Heart right ventricle (tissue), 16 donors: ENCODE results near the gene TFAP2C. TPM values are rescaled to one million over a fixed set of nuclear protein-coding genes. Genes with fewer than 3 reads are reported as not detected.
"Not testable (repeated sequence)": the region's sequence is repeated elsewhere in the genome, so short reads cannot be mapped to it uniquely, and the experiment has no call there.

ENCODE experiments used
- ATAC-seq, 8 donors: fragments of 200-7000 bp; cut with Tn5 transposase; one replicate each; pipeline ENCODE4 v1.9.1; 2020; ENCODE audit warnings: mild to moderate bottlenecking in 8 of 8, moderate library complexity in 8 of 8, moderate number of reproducible peaks in 1 of 8
- DNase-seq, 2 donors: peaks; one replicate each; pipeline ENCODE4 v3.0.0-alpha.2; 2020
- H3K27ac ChIP-seq, 10 donors: fragments of 200-600 bp; sonication (generic) in 2 of 10; one replicate each; pipeline versions ENCODE4 v1.5.0 to v1.8.0; 2020 to 2022; ENCODE audit warnings: mild to moderate bottlenecking in 3 of 10
- H3K27me3 ChIP-seq, 7 donors: fragments of 200-600 bp; one replicate each; pipeline ENCODE4 v1.8.0; 2021 to 2022; ENCODE audit warnings: mild to moderate bottlenecking in 2 of 7
- H3K36me3 ChIP-seq, 9 donors: fragments of 200-600 bp; sonication (generic) in 1 of 9; one replicate each; pipeline versions ENCODE4 v1.5.0 to v1.8.0; 2020 to 2022; ENCODE audit warnings: mild to moderate bottlenecking in 2 of 9
- H3K4me1 ChIP-seq, 9 donors: fragments of 200-600 bp; sonication (generic) in 1 of 9; one replicate each; pipeline versions ENCODE4 v1.5.0 to v1.8.0; 2020 to 2022; ENCODE audit warnings: mild to moderate bottlenecking in 4 of 9
- H3K4me3 ChIP-seq, 10 donors: fragments of 200-600 bp; sonication (generic) in 2 of 10; one replicate each; pipeline versions ENCODE4 v1.5.0 to v1.8.0; 2020 to 2022; ENCODE audit warnings: mild to moderate bottlenecking in 7 of 10, moderate library complexity in 2 of 10
- H3K9me3 ChIP-seq, 11 donors: fragments of 200-600 bp in 10 of 11; sonication (generic) in 2 of 11; one replicate each; pipeline versions ENCODE4 v1.5.0 to v1.8.0; 2013 to 2022; ENCODE audit warnings: mild to moderate bottlenecking in 2 of 11, control low read depth in 1 of 11, moderate library complexity in 1 of 11
- WGBS, 2 donors: extraction: QIAGEN DNeasy Blood & Tissue Kit; methylation state at CpG; one replicate each; pipeline ENCODE4 v1.1.7; 2013; ENCODE audit warnings: inconsistent platforms in 1 of 2; 5-methylcytosine and 5-hydroxymethylcytosine counted together
- intact Hi-C, 10 donors: fragments of 100-400 bp; cut with DNase I; formaldehyde crosslinking; loops; one replicate each; pipeline versions ENCODE4 v1.11.1 to v1.14.2; 2022
- polyA plus RNA-seq, 2 donors: library from polyadenylated mRNA; stranded (reverse); fragments of 200-250 nt; gene quantifications; one replicate each; pipeline ENCODE4 v1.2.3, GENCODE V29; 2013
- total RNA-seq, 10 donors: library from RNA; stranded (reverse); fragmentation: NEBNext Ultra II Directional in 3 of 10; extraction: Animal tissue kit (Norgen Biotek cat#: 25700) in 3 of 10; gene quantifications; one replicate each; pipeline versions ENCODE4 v1.2.1 to v1.2.4, GENCODE V29; 2021 to 2023
- TF ChIP-seq, protein P1 (sequence below), 9 donors: fragments of 200-600 bp; sonication (generic) in 2 of 9; IDR thresholded peaks; one replicate each; pipeline versions ENCODE4 v1.5.0 to v1.8.0; 2021 to 2022; ENCODE audit warnings: antibody characterized with exemption in 9 of 9, mild to moderate bottlenecking in 5 of 9, moderate library complexity in 1 of 9
- donor health status: Arrhythmogenic right ventricular cardiomyopathy.
- donor health status: ischemic (EF 13 %, LVEDD 7.1; RV severe dilation, severe dysfunction).
- donor health status: healthy with polysubstance abuse.
- donor health status: DM: no; HTN: yes; CAD: no.
- donor health status: DM: no; HTN: no; CAD: no.
- donor health status: ischemic (EF 25% LVEDD 6.9; RV normal size, moderate dysfunction).
- donor health status: ischemic (EF 25% LVEDD 5.7; RV mildly dilated, moderate dysfunction).
- donor health status: healthy.
- donor health status: DM: yes; HTN: yes; CAD: no.
- donor health status: Ischemic cardiomyopathy.
- donor health status: ischemic (EF 35%, LVEDD 5.7; RV mildly dilated, moderate dysfunction).
- donor health status: nonischemic (EF 11% LVEDD 7.7; RV severe dilation, severe dysfunction).
- donor health status: DM: yes; HTN: yes; CAD: no.
- donor health status: PGD.
- donor health status: ischemic (EF 29% LVEDD 5.4; RV normal size, mild dysfunction).
- donor health status: nonischemic (EF 23%, LVEDD 6.1; RV moderate dilation, normal function).

TFAP2C gene
- total and polyA plus RNA-seq, 12 donors, result 0.03 to 0.49 (median 0.14) TPM; not detected in 2

DNA sequence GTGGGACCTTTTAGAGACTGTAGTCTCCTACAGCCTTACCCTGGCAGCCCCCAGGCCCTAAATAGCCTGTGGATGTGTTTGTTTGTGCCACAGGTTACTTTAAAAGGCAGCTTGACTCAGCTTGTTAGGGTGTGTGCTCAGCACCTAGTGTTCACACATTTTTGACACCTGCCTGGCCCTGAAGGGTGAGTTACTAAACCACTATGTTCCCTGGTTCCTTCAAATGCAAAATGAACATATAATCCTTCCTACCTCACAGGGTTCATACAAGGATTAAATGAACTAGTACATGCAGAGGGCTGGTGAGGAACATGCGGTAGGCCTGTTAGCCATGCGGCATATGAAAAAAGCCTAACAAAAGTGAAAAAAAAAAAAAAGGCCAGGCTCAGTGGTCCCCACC, 14.9 kb upstream of the TFAP2C start:
- Histone ChIP-seq H3K36me3 (no peaks in the 10 kb centered on the region), H3K27ac (no peak overlapping the region), H3K27me3 (peaks cover 0 to 27% (median 3%) of the 10 kb centered on the region in 7 donors), H3K4me3 (no peak overlapping the region), H3K9me3 (no peaks in the 10 kb centered on the region), H3K4me1 (no peaks in the 10 kb centered on the region)
- DNase-seq (no peak), ATAC-seq (no peak)
- intact Hi-C loops, result no loop called here
- WGBS, 2 donors, result 97 to 99% methylated on average over 2 of the region's 2 CpGs
- TF ChIP-seq, protein P1, sequence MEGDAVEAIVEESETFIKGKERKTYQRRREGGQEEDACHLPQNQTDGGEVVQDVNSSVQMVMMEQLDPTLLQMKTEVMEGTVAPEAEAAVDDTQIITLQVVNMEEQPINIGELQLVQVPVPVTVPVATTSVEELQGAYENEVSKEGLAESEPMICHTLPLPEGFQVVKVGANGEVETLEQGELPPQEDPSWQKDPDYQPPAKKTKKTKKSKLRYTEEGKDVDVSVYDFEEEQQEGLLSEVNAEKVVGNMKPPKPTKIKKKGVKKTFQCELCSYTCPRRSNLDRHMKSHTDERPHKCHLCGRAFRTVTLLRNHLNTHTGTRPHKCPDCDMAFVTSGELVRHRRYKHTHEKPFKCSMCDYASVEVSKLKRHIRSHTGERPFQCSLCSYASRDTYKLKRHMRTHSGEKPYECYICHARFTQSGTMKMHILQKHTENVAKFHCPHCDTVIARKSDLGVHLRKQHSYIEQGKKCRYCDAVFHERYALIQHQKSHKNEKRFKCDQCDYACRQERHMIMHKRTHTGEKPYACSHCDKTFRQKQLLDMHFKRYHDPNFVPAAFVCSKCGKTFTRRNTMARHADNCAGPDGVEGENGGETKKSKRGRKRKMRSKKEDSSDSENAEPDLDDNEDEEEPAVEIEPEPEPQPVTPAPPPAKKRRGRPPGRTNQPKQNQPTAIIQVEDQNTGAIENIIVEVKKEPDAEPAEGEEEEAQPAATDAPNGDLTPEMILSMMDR (IDR thresholded peaks at IDR 0.05), result no peak

DNA sequence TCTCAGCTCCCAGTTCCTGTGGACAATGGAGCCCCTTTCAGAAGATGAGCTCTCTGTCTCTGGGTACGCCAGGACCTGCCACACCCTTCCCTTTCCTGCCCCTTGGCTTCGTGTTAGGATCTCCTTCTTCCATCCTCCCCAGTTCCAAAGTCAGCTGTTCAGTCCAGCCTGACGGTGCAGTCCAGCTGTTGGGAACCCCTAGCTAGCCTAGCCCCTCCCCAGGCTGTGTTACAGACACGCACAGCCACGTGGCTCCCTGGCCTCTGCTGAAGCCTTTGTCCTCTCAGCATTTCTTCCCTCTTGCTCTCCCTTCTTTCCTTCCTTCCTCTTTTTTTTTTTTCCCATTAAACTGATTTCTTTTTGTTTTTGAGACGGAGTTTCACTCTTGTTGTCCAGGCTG, 12.4 kb upstream of the TFAP2C start:
- DNase-seq (no peak), ATAC-seq (peak in 2 of 8 donors; percentile 24 to 41)
- Histone ChIP-seq H3K4me3 (no peak overlapping the region), H3K4me1 (no peaks in the 10 kb centered on the region), H3K9me3 (no peaks in the 10 kb centered on the region), H3K27ac (no peak overlapping the region), H3K36me3 (no peaks in the 10 kb centered on the region), H3K27me3 (peaks cover 0 to 26% (median 4%) of the 10 kb centered on the region in 7 donors)
- intact Hi-C loops, result no loop called here
- TF ChIP-seq, protein P1 (IDR thresholded peaks at IDR 0.05), result no peak
- 31 to 45% methylated on average over 6 of the region's 6 CpGs for WGBS, 2 donors

DNA sequence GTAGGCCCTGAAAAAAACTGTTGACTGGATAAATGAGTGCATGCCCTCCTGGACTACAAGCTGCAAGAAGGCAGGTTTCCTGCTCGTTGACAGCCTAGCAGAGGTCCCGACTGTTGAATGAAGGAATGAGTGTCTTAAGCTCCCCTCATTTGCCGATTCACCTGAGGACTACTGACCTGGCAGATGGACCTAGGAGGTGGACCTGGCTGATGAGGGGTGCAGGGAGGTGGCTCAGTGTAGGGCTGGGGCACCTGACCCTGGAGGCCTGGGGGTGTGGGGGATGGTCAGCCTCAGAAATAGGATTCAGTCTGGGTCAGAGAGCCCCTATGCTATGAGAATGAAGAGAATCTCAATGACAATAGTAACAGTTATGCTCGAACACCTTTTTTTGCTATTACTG, 11.6 kb upstream of the TFAP2C start:
- H3K27ac ChIP-seq, result no peak overlapping the region
- H3K36me3 ChIP-seq, result no peaks in the 10 kb centered on the region
- intact Hi-C loops, result no loop called here
- no peak overlapping the region for H3K4me3 ChIP-seq
- 83% methylated on average over 4 of the region's 4 CpGs for WGBS, 2 donors
- TF ChIP-seq, protein P1 (IDR thresholded peaks at IDR 0.05), result no peak
- H3K4me1 ChIP-seq, result no peaks in the 10 kb centered on the region
- peaks cover 0 to 29% (median 10%) of the 10 kb centered on the region in 7 donors for H3K27me3 ChIP-seq
- no peak for DNase-seq
- H3K9me3 ChIP-seq, result no peaks in the 10 kb centered on the region
- no peak for ATAC-seq

DNA sequence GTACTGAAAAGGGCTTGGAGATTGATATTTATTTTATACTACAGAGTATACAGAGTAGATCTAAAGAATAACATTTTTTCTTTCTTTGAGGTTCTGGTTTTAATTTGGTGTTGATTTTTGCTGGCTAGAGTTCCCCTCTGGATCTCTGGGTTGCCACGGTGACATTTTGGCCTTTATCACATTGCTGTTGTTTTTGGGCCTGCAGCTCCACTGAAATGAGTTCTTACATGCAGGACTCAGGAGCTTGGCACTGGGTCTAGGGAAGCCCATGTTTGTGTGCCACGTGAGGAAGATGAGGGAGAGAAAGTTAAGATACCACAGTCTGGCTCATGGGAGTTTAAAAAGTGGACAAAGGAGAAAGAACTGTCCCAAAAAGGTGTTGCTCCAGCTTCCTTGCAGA, 7.4 kb upstream of the TFAP2C start:
- ATAC-seq, result no peak
- TF ChIP-seq, protein P1 (IDR thresholded peaks at IDR 0.05), result no peak

DNA sequence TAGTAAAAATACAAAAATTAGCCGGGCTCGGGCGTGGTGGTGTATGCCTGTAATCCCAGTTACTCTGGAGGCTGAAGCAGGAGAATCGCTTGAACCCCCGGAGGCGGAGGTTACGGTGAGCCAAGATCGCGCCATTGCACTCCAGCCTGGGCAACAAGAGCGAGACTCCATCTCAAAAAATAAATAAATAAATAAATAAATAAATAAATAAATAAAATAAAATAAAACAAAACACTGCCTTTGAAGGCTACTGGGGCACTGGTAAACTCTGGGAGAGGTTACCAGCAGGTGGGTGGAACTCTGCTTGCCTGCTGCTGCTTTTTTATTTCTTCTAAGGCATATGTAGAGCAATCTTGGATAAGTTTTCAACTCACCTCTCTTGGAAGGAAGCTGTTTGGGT, 5.2 kb upstream of the TFAP2C start:
- H3K9me3 ChIP-seq, H3K4me3 ChIP-seq, H3K27ac ChIP-seq, intact Hi-C loops, DNase-seq, ATAC-seq, H3K36me3 ChIP-seq: not testable (repeated sequence)
- 91 to 95% methylated on average over 10 of the region's 10 CpGs for WGBS, 2 donors
- Histone ChIP-seq H3K4me1 (peaks cover 7 to 37% (median 26%) of the 10 kb centered on the region in 9 donors), H3K27me3 (peaks cover 27 to 85% (median 67%) of the 10 kb centered on the region in 7 donors)

More for the DNA sequence above, 7.4 kb upstream of the TFAP2C start:
- intact Hi-C loops, result no loop called here
- no peaks in the 10 kb centered on the region for H3K36me3 ChIP-seq
- H3K27me3 ChIP-seq, result peaks cover 13 to 63% (median 45%) of the 10 kb centered on the region in 7 donors
- 51 to 56% methylated on average over 2 of the region's 2 CpGs for WGBS, 2 donors
- H3K9me3 ChIP-seq, result no peaks in the 10 kb centered on the region
- no peak for DNase-seq
- no peak overlapping the region for H3K4me3 ChIP-seq
- H3K4me1 ChIP-seq, result peaks cover 0 to 16% (median 5%) of the 10 kb centered on the region in 9 donors
- no peak overlapping the region for H3K27ac ChIP-seq
